Measurements from ENCODE around the gene LIX1.

Gene LIX1

DNA sequence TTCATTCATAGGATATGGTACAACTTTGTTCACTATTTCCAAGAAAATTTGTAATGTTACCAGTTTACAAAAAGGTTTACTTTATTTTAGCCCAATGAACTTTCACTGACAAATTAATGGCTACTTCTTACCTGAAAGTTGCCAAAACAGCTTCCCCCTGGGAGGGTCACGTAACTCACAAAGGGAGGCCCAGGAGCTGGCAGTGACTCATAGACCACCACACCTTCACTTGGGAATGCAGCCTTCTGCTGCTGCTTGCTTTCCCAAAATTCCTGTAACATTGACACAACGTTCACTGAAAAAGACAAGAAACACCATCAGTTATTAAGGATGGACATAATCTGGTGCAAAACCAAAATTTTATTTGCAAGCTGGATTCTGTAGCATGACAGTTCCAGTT is 18.1 kb downstream of the LIX1 start (continued):
- TF ChIP-seq ZNF501 (tag by site-specific recombination; IDR thresholded peaks at IDR 0.05) (no peak), ZNF324 (tag by site-specific recombination; IDR thresholded peaks at IDR 0.05) (no peak), ZNF837 (tag by site-specific recombination; IDR thresholded peaks at IDR 0.05) (no peak), ZSCAN30 (tag by site-specific recombination; IDR thresholded peaks at IDR 0.05) (no peak)
- TF ChIP-seq, protein P1, sequence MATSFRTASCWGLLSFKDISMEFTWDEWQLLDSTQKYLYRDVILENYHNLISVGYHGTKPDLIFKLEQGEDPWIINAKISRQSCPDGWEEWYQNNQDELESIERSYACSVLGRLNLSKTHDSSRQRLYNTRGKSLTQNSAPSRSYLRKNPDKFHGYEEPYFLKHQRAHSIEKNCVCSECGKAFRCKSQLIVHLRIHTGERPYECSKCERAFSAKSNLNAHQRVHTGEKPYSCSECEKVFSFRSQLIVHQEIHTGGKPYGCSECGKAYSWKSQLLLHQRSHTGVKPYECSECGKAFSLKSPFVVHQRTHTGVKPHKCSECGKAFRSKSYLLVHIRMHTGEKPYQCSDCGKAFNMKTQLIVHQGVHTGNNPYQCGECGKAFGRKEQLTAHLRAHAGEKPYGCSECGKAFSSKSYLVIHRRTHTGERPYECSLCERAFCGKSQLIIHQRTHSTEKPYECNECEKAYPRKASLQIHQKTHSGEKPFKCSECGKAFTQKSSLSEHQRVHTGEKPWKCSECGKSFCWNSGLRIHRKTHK (tag by site-specific recombination; IDR thresholded peaks at IDR 0.05) = no peak

DNA sequence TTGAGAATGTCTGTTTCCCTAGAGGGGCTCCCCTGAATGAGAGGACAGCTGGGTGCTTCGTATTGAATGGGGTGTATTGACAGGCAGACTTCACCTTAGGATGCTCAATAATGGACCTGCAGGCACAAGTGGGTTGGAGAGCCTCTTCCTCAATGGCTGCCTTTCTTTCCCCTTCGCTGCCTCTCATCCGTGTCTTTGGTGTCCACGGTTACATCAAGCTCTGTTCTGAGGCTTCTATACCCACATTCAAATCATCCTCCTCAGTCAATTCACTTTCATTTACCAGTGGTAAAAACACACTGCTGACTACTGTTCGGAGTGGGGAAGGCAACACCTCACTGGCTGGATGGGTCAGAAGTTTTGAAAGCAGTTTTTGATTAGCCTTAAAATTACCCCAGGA is 20.6 kb downstream of the LIX1 start:
- Histone ChIP-seq H3K9me3 (ENCODE audit: control insufficient read depth, insufficient read depth, low read depth, low read length) (no peaks in the 10 kb centered on the region), H3K4me3 (ENCODE audit: low read depth, low read length) (no peak overlapping the region), H3K27ac (ENCODE audit: extremely low read depth, low read depth, low read length) (no peak overlapping the region), H3K36me3 (ENCODE audit: control insufficient read depth in 2 of 2, insufficient read depth in 1 of 2, low read length in 2 of 2) (no peaks in the 10 kb centered on the region), H3K4me1 (ENCODE audit: control insufficient read depth, insufficient read depth, low read length) (no peaks in the 10 kb centered on the region)
- ChIA-PET CTCF (interaction anchor here (0.6 kb wide), 1 partner anchor 27 kb away, joined by 3 read pairs; no protein-coding TSS in a partner anchor), POLR2A (no interaction called here)
- TF ChIP-seq ZNF274 (IDR thresholded peaks at IDR 0.05; ENCODE audit: low read length) (no peak), ZNF274 (tag by site-specific recombination; IDR thresholded peaks at IDR 0.05; ENCODE audit: borderline replicate concordance) (no peak), ZNF501 (tag by site-specific recombination; IDR thresholded peaks at IDR 0.05) (no peak), MYNN (tag by site-specific recombination; IDR thresholded peaks at IDR 0.05; ENCODE audit: borderline replicate concordance) (no peak), IKZF3 (tag by site-specific recombination; IDR thresholded peaks at IDR 0.05) (no peak), ZNF174 (tag by site-specific recombination; IDR thresholded peaks at IDR 0.05) (no peak), KLF9 (tag by site-specific recombination; IDR thresholded peaks at IDR 0.05; ENCODE audit: low read depth) (no peak), GLI4 (tag by site-specific recombination; IDR thresholded peaks at IDR 0.05) (no peak), ZSCAN30 (tag by site-specific recombination; IDR thresholded peaks at IDR 0.05) (no peak), MZF1 (tag by site-specific recombination; IDR thresholded peaks at IDR 0.05; ENCODE audit: borderline replicate concordance) (no peak), ZNF202 (tag by site-specific recombination; IDR thresholded peaks at IDR 0.05; ENCODE audit: borderline replicate concordance) (no peak), ZNF10 (tag by site-specific recombination; IDR thresholded peaks at IDR 0.05) (no peak), ZNF138 (tag by site-specific recombination; IDR thresholded peaks at IDR 0.05; ENCODE audit: borderline replicate concordance) (no peak)

DNA sequence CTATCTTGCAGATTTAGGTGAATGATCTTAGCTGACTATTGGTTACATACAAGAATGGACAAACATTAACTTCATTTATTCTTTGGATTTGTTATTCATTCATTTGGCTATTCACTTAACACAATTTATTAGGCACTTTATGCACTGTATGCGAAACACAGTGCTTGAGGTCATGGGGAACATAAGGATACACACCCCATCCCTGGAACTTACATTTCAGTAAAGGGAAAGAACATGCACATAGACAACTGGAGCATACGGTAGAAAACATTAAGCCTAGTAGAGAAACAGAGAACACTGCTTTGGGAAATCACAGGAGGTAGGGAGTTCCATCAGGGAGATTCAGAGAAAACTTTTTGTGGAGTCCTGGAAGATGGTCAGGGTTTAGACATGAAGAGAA is 22.2 kb downstream of the LIX1 start:
- TF ChIP-seq KLF7 (tag by site-specific recombination; IDR thresholded peaks at IDR 0.05; ENCODE audit: borderline replicate concordance) (no peak), ZFP37 (tag by site-specific recombination; IDR thresholded peaks at IDR 0.05) (no peak), ZNF555 (tag by site-specific recombination; conservative IDR thresholded peaks at IDR 0.05) (no peak), ZNF664 (tag by site-specific recombination; IDR thresholded peaks at IDR 0.05) (no peak), ZNF621 (tag by site-specific recombination; IDR thresholded peaks at IDR 0.05) (no peak), GLI4 (tag by site-specific recombination; IDR thresholded peaks at IDR 0.05) (no peak)
- TF ChIP-seq, protein P2, sequence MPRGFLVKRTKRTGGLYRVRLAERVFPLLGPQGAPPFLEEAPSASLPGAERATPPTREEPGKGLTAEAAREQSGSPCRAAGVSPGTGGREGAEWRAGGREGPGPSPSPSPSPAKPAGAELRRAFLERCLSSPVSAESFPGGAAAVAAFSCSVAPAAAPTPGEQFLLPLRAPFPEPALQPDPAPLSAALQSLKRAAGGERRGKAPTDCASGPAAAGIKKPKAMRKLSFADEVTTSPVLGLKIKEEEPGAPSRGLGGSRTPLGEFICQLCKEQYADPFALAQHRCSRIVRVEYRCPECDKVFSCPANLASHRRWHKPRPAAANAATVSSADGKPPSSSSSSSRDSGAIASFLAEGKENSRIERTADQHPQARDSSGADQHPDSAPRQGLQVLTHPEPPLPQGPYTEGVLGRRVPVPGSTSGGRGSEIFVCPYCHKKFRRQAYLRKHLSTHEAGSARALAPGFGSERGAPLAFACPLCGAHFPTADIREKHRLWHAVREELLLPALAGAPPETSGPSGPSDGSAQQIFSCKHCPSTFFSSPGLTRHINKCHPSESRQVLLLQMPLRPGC (tag by site-specific recombination; IDR thresholded peaks at IDR 0.05) = no peak
- Histone ChIP-seq H3K4me1 (ENCODE audit: control insufficient read depth, insufficient read depth, low read length) (no peaks in the 10 kb centered on the region), H3K27ac (ENCODE audit: extremely low read depth, low read depth, low read length) (no peak overlapping the region), H3K9me3 (ENCODE audit: control insufficient read depth, insufficient read depth, low read depth, low read length) (no peaks in the 10 kb centered on the region), H3K36me3 (ENCODE audit: control insufficient read depth in 2 of 2, insufficient read depth in 1 of 2, low read length in 2 of 2) (no peaks in the 10 kb centered on the region), H3K4me3 (ENCODE audit: low read depth, low read length) (no peak overlapping the region)
- ChIA-PET CTCF (no interaction called here), POLR2A (no interaction called here)
